ENCODE results near the gene KCNS1.
"Not testable (repeated sequence)": the region's sequence is repeated elsewhere in the genome, so short reads cannot be mapped to it uniquely, and the experiment has no call there.

Gene KCNS1, protein sequence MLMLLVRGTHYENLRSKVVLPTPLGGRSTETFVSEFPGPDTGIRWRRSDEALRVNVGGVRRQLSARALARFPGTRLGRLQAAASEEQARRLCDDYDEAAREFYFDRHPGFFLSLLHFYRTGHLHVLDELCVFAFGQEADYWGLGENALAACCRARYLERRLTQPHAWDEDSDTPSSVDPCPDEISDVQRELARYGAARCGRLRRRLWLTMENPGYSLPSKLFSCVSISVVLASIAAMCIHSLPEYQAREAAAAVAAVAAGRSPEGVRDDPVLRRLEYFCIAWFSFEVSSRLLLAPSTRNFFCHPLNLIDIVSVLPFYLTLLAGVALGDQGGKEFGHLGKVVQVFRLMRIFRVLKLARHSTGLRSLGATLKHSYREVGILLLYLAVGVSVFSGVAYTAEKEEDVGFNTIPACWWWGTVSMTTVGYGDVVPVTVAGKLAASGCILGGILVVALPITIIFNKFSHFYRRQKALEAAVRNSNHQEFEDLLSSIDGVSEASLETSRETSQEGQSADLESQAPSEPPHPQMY

GRCh38 chr20:45100563-45101245, at the start of gene KCNS1:
Gene KCNS1 (minus strand): TSS chr20:45101127. CDS start chr20:45099236, 1,891 bp downstream.
- peak; percentile 14 for DNase-seq
- ATAC-seq, result no peak

DNA sequence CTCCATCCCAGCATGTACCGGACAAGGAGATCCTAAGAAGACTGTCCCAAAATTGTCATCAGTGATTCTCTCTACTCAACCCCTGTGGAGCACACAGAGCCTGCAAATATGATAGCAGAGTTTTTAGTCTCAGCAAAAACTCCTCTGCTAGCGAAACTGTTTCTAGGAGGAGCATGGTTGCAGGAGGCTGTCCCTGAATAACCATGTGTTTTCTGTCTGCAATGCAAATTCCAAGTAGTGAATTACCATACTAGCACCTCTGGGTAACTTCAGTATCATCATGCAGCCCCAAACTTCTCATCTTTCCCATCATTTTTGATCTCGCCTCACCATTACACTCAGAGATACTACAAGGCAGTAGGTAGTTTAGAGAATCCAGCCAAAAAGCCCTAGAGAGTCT, 48.1 kb upstream of the KCNS1 start:
- no peak for ATAC-seq
- no peak for DNase-seq

GRCh38 chr20:45140836-45141235, 39.9 kb upstream of the KCNS1 start:
- ATAC-seq, result no peak
- no peak for DNase-seq

GRCh38 chr20:45139733-45140375, 38.9 kb upstream of the KCNS1 start:
- ATAC-seq, DNase-seq: not testable (repeated sequence)

GRCh38 chr20:45138561-45139300, 37.8 kb upstream of the KCNS1 start:
- DNase-seq (peak; percentile 89), ATAC-seq (peak; percentile 66)

DNA sequence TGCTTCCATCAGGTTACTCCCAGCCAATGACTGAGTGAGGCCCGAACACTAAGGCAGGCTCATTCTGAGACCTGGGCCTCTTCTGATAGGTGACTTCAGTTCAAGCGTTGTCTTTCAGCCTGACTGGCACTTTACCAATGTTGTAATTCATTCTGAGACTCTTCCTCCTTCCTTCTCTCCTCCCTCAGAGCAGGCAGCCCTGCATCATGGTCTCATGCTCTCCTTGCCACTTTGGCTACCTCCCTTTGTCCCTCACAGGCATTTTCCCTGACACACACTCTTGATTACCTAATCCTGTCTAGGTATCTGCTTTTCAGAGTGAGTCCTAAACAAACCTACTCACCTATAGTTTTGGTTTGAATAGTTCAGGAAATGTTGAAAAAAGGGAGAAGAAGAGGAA, 36.0 kb upstream of the KCNS1 start:
- ATAC-seq, result no peak
- no peak for DNase-seq

DNA sequence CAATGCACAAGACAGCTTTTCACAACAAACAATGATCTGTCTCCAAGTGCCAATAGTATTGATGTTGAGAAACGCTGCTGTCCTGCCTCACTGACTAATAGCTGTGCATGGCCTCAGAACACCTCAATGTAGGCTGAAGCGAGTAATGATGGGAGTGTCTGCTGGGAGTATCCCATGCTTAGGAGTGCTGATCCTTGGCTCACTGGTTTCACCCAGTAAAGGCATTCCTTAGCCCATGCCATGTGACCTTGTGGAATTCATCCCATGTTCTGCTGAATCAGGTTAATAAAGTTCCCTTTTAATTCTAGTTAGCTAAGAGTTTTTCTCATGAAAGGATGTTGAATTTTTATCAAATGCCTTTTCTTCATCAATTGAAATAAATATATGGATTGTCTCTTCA, 27.2 kb upstream of the KCNS1 start:
- ATAC-seq (no peak), DNase-seq (no peak)

DNA sequence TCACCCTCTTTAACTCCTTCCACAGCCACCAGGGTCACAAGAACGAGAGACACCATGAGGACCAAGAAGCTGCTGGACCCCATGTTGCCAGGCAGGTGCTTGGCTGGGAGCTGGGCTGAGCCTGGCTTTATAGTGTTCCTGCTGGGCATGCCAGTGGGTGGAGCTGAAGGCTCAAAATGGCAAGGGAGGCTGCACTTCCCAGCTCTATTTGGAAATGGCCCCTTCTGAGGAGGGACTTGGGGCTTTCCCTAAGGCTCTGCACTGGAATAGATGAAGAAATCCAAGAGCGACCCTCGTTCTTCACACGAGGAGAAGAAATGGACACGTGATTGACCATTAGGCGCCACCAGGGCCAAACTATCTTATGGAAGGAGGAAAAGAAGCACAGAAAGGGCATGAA, 23.4 kb upstream of the KCNS1 start, which contains the start of gene WFDC12:
Gene WFDC12 (minus strand): TSS at position 101 of the 400 bp plus-strand sequence. CDS start 18 bp downstream, at position 83.
- DNase-seq (no peak), ATAC-seq (no peak)

GRCh38 chr20:45121388-45121787, 20.5 kb upstream of the KCNS1 start:
- no peak for ATAC-seq

GRCh38 chr20:45119556-45120266, 18.8 kb upstream of the KCNS1 start:
- ATAC-seq, result no peak

More at GRCh38 chr20:45121388-45121787, 20.5 kb upstream of the KCNS1 start:
- DNase-seq, result no peak

GRCh38 chr20:45118028-45118427, 17.1 kb upstream of the KCNS1 start:
- no peak for ATAC-seq
- DNase-seq, result no peak

More at GRCh38 chr20:45119556-45120266, 18.8 kb upstream of the KCNS1 start:
- no peak for DNase-seq

DNA sequence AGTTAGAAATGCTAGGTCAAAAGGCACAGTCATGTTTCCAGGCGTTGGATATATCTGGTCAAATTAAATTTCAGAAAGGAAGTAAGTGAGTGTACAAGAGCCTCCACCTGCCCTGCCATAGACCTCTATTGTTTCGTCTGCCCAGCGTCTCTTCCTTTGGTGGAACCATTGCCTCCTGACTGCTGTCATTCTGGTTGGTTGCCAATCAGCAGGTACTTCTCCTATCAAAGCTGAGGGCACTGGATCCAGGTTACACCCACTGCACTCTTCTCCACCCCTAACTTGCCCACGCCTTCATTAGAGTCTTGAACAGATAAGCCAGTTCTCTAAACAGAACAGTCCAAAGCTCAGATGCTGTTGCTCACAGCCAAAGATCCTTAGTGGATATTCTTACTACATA, 16.7 kb upstream of the KCNS1 start:
- no peak for ATAC-seq
- no peak for DNase-seq

GRCh38 chr20:45115829-45116228, 14.9 kb upstream of the KCNS1 start:
- no peak for DNase-seq
- no peak for ATAC-seq

DNA sequence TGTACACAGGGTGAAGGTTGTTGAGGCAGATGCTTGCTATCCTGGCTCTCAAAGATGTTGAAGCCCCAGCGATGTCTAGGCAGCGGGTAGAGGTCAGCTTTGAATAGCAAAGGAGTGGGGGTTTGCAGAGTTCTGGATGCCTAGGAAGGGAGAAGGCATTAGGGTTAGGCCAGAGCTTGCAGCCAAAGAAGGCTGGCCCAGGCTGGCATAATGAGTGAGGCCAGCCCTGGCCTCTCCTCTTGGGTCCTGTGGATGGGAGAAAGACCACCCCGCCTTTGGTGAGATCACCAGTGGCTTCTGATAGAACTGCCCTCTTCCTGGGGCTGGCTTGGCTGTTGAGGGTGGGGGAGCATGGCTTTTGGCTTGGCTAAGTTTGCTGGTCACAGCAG, 14.5 kb upstream of the KCNS1 start:
- no peak for DNase-seq
- ATAC-seq, result no peak

- ATAC-seq (peak; percentile 54), DNase-seq (peak; percentile 27)
These were observed 13.8 kb upstream of the KCNS1 start, which contains the start of gene WFDC5 for GRCh38 chr20:45114465-45115385. Gene WFDC5 (minus strand): TSS chr20:45115174. CDS start chr20:45115083, 91 bp downstream.

DNA sequence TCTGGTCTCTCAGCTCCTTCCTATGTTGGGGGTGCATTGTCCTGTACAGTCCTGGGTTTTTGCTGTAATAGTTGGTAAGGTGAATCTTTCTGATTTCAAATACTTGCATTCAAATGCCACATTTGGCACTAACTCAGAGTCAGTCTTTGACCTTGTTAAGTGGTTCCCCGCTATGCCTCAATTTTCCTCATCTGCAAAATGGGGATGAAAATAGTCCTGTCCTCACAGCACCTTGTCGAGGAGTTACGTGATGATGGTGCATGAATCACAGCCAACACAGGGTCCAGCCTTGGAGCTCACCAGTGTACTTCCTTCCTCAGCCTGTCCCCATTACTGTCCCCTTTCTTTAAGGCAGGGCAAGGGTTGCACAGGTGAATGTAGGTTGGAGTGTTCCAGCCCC, 12.9 kb upstream of the KCNS1 start:
- DNase-seq (no peak), ATAC-seq (no peak)

- DNase-seq (no peak), ATAC-seq (no peak)
These were observed 11.8 kb upstream of the KCNS1 start for GRCh38 chr20:45112754-45113153.

DNA sequence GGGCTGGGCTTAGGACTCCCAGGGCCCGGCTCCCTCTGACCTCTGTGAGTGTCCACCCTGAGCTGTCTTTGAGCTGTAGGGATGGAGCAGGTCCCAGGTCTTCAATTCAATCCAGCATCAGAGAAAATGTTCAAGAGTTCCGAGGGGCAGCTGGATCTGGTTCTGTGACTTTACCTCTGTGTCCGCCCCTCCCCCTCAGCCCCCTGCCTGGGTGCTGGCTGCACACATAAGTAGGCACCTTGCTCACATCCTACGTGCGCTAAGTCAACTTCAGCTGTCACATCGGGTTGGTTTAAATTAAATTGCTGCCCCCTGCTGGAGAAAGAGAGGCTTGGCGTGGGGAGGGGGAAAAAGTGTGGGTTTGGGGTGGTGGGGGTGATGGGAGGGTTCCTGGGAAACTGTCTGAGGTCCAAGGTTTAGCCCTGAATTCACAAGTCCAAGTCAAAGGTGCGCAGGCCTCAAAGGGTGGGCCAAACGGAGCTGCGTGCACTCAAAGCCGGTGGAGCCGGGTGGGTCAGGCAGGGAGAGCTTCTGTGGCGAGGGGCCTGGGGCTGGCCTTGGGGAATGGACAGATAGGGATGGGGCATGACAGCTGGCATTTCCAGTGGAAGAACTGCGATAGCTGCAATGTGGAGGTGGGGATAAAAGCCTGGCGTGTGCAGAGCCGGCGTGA, 11.0 kb upstream of the KCNS1 start:
- DNase-seq, result no peak
- ATAC-seq, result no peak

GRCh38 chr20:45111285-45111684, 10.4 kb upstream of the KCNS1 start:
- no peak for DNase-seq

More at GRCh38 chr20:45111285-45111684, 10.4 kb upstream of the KCNS1 start:
- no peak for ATAC-seq

Measured in stimulated activated naive CD8-positive, alpha-beta T cell treated with anti-CD3 and anti-CD28 coated beads, Interleukin-15, Interleukin-2, amounts not matched to agents 100 U/mL and 50 U/mL, for 24 hours (primary cell).